Upper lobe of left lung (tissue), 6 donors: Measurements from ENCODE around the gene CHPF2. TPM values are rescaled to one million over a fixed set of nuclear protein-coding genes. Genes with fewer than 3 reads are reported as not detected.

Source experiments
- ATAC-seq, 2 donors: fragments of 200-7000 bp; cut with Tn5 transposase; one replicate each; pipeline ENCODE4 v1.9.1; 2022; ENCODE audit warnings: mild to moderate bottlenecking in 2 of 2, moderate library complexity in 2 of 2; ENCODE audit not compliant: low FRiP score in 2 of 2
- DNase-seq, 2 donors: peaks; one replicate each; pipeline ENCODE4 v3.0.0-alpha.2; 2019 to 2020
- H3K27ac ChIP-seq, 4 donors: fragments of 200-600 bp; sonication (generic); one replicate each; pipeline ENCODE4 v1.5.1; 2016 to 2019
- H3K27me3 ChIP-seq, 4 donors: fragments of 200-600 bp; sonication (generic); one replicate each; pipeline ENCODE4 v1.5.1; 2017 to 2019
- H3K36me3 ChIP-seq, 4 donors: fragments of 200-600 bp; sonication (generic); one replicate each; pipeline ENCODE4 v1.5.1; 2016 to 2019
- H3K4me1 ChIP-seq, 4 donors: fragments of 200-600 bp; sonication (generic); one replicate each; pipeline ENCODE4 v1.5.1; 2018 to 2019
- H3K4me3 ChIP-seq, 4 donors: fragments of 200-600 bp; sonication (generic); one replicate each; pipeline ENCODE4 v1.5.1; 2017 to 2019; ENCODE audit warnings: mild to moderate bottlenecking in 2 of 4, moderate library complexity in 1 of 4
- H3K9me3 ChIP-seq, 4 donors: fragments of 200-600 bp; sonication (generic); one replicate each; pipeline ENCODE4 v1.5.1; 2018 to 2019
- EP300 ChIP-seq, 4 donors: sonication (generic); formaldehyde crosslinking; IDR thresholded peaks; one replicate each; pipeline ENCODE4 v1.5.1; 2017; ENCODE audit warnings: antibody characterized with exemption in 4 of 4, control low read depth in 2 of 4
- POLR2A ChIP-seq, 4 donors: fragments of 450-650 bp; IDR thresholded peaks; one replicate each; pipeline ENCODE4 v1.5.1; 2016 to 2017; ENCODE audit warnings: antibody characterized with exemption in 4 of 4, mild to moderate bottlenecking in 2 of 4
- POLR2AphosphoS5 ChIP-seq, 2 donors: sonication (generic); formaldehyde crosslinking; IDR thresholded peaks; one replicate each; pipeline ENCODE4 v1.5.1; 2017; ENCODE audit warnings: antibody characterized with exemption in 2 of 2
- WGBS, 2 donors: methylation state at CpG; one replicate each; pipeline ENCODE4 v1.1.5; 2017 to 2018; 5-methylcytosine and 5-hydroxymethylcytosine counted together
- total RNA-seq, 6 donors: library from RNA; depleted of rRNA in 4 of 6; stranded (reverse); fragments of >200 nt in 4 of 6; gene quantifications; one replicate each; pipeline versions ENCODE4 v1.1.0 to v1.2.1, GENCODE V29; 2016 to 2021
- TF ChIP-seq, protein P1 (sequence below), 6 experiments: fragments of 450-650 bp in 4 of 6; fragments of 200-600 bp in 2 of 6; sonication (generic) in 2 of 6; IDR thresholded peaks; one replicate each; pipeline ENCODE4 v1.5.1; 2016 to 2019; ENCODE audit warnings: antibody characterized with exemption in 6 of 6
- donor health status: DM: no; HTN: no; CAD: no; lungs with moderate emphysema.
- donor health status: DM: no; HTN: yes; CAD: no; lungs with severe emphysema.

Gene CHPF2
- total RNA-seq, 6 donors from 2014 or later, result 34.4 to 69.1 (median 47.4) TPM

- no peak for ATAC-seq
- 94 to 100% methylated on average over 4 to 22 of the region's 23 CpGs for WGBS, 2 donors
Measured at GRCh38 chr7:151192002-151192539, 40.2 kb upstream of the CHPF2 start.

DNA sequence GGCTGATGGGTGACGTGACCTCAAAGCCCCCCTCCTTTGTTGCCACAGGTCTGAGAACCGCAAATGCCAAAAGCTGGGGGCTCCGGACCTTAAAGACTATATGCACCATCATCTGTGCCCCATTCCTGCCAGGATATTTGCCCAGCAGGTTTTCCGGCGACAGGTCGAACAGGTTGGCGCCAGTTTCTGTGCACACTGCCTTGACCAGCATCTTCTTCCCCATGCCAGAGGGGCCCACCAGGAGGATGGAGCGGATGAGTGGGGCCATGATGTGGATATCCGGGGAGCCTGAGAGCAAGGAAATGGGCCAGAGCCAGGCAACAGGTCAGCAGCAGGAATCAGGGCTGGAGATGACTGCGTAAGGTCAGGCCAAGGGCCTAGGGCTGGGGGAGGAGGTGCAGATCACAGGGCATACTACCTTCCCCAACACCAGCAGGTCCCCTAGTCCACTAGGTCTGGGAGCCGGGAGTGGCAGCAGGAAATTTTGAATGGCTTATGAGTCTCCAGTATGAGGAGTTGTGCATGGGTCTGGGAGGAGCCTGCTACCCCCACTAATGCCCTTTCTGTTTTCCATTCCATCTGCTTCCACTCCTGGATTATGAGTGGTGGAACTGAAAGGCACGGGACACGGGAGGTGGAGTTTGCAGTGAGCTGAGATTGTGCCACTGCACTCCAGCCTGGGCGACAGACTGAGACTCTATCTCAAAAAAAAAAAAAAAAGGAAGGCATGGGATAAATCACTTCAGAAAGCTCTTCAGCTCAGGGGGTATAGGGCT lies 38.9 kb upstream of the CHPF2 start:
- Histone ChIP-seq H3K9me3 (no peaks in the 10 kb centered on the region), H3K4me3 (no peak overlapping the region), H3K36me3 (no peaks in the 10 kb centered on the region), H3K4me1 (no peaks in the 10 kb centered on the region), H3K27me3 (no peaks in the 10 kb centered on the region), H3K27ac (no peak overlapping the region)
- 92% methylated on average over 10 to 14 of the region's 14 CpGs for WGBS, 2 donors
- DNase-seq (no peak), ATAC-seq (no peak)
- TF ChIP-seq, protein P1, sequence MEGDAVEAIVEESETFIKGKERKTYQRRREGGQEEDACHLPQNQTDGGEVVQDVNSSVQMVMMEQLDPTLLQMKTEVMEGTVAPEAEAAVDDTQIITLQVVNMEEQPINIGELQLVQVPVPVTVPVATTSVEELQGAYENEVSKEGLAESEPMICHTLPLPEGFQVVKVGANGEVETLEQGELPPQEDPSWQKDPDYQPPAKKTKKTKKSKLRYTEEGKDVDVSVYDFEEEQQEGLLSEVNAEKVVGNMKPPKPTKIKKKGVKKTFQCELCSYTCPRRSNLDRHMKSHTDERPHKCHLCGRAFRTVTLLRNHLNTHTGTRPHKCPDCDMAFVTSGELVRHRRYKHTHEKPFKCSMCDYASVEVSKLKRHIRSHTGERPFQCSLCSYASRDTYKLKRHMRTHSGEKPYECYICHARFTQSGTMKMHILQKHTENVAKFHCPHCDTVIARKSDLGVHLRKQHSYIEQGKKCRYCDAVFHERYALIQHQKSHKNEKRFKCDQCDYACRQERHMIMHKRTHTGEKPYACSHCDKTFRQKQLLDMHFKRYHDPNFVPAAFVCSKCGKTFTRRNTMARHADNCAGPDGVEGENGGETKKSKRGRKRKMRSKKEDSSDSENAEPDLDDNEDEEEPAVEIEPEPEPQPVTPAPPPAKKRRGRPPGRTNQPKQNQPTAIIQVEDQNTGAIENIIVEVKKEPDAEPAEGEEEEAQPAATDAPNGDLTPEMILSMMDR (IDR thresholded peaks at IDR 0.05), result no peak
- no peak for TF ChIP-seq POLR2A (IDR thresholded peaks at IDR 0.05)
- no peak for TF ChIP-seq EP300 (IDR thresholded peaks at IDR 0.05)
- no peak for TF ChIP-seq POLR2AphosphoS5 (IDR thresholded peaks at IDR 0.05)

More at GRCh38 chr7:151192002-151192539, 40.2 kb upstream of the CHPF2 start:
- no peak overlapping the region for H3K27ac ChIP-seq
- H3K4me1 ChIP-seq, result no peaks in the 10 kb centered on the region
- H3K36me3 ChIP-seq, result no peaks in the 10 kb centered on the region
- no peaks in the 10 kb centered on the region for H3K9me3 ChIP-seq
- DNase-seq, result no peak
- no peaks in the 10 kb centered on the region for H3K27me3 ChIP-seq
- H3K4me3 ChIP-seq, result no peak overlapping the region
- TF ChIP-seq, protein P1 (IDR thresholded peaks at IDR 0.05), result no peak
- no peak for TF ChIP-seq POLR2AphosphoS5 (IDR thresholded peaks at IDR 0.05)
- TF ChIP-seq POLR2A (IDR thresholded peaks at IDR 0.05), result no peak
- TF ChIP-seq EP300 (IDR thresholded peaks at IDR 0.05), result no peak

DNA sequence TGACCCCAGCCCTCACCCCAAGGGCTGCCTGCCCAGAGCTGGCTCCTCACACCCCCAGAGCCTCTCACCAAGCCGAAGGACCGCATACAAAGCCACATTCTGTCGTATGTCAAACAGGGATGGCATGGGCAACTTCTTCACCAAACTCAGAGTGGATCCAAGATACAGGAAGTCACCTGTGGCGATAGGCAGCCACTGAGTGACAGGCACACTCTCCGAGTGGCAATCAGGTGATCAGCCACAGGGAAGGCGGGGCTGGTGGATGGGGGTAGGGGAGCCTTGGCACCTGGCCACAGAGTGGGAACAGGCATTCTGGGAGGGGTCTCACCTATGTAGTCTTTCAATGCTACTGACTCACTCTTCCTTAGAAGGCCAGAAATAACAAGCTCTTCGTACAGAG lies 38.1 kb upstream of the CHPF2 start:
- TF ChIP-seq, protein P1 (IDR thresholded peaks at IDR 0.05), result no peak
- TF ChIP-seq POLR2A (IDR thresholded peaks at IDR 0.05) (no peak), EP300 (IDR thresholded peaks at IDR 0.05) (no peak), POLR2AphosphoS5 (IDR thresholded peaks at IDR 0.05) (no peak)

DNA sequence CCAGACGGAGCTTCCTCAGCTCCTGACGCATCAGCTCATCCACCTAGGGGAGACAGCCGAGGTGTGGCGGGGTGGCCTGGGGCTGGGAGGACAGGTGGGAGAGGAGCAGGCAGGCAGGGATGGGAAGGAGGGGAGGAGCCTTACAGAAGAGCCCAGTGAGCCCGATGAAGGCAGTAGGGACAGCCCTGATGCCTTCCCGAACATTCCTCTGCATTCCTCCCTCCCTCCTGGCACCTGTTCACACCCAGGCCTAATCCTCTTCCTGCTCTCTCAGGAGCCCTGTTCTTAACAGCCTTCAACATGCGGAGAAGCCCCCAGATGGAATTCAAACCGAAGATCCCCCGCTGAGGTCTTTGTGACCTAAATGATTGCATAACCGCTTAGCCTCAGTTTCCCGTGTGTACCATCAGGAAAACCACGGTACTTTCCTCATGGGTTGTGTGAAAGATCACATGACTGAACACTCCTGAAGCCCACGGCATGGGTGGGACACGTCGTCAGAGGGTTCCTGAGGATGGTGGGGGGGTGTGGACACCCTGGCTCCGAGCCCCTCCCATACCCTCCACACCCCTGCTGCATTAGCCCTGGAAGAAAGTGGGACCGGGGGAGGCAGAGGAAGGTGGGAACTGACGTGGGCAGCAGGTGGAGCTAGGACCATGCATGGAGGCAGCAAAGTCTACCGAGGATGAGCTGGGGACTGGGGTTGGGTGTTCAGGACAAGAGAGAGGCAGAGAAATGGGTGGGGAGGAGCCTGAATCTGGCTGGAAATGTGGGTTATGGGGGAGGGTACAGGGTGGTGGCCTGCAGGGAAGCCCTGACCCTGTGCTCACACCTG lies 36.5 kb upstream of the CHPF2 start:
- Histone ChIP-seq H3K27me3 (no peaks in the 10 kb centered on the region), H3K27ac (no peak overlapping the region), H3K4me1 (no peaks in the 10 kb centered on the region), H3K9me3 (no peaks in the 10 kb centered on the region), H3K36me3 (no peaks in the 10 kb centered on the region), H3K4me3 (no peak overlapping the region)
- DNase-seq (no peak), ATAC-seq (no peak)
- TF ChIP-seq EP300 (IDR thresholded peaks at IDR 0.05), result no peak
- TF ChIP-seq POLR2A (IDR thresholded peaks at IDR 0.05), result no peak
- TF ChIP-seq POLR2AphosphoS5 (IDR thresholded peaks at IDR 0.05), result no peak
- TF ChIP-seq, protein P1 (IDR thresholded peaks at IDR 0.05), result no peak
- WGBS, 2 donors, result 53 to 55% methylated on average over 13 to 19 of the region's 19 CpGs

More for the DNA sequence above, 38.1 kb upstream of the CHPF2 start:
- 73 to 100% methylated on average over 2 to 7 of the region's 7 CpGs for WGBS, 2 donors
- Histone ChIP-seq H3K27me3 (no peaks in the 10 kb centered on the region), H3K4me1 (no peaks in the 10 kb centered on the region), H3K27ac (no peak overlapping the region), H3K9me3 (no peaks in the 10 kb centered on the region), H3K36me3 (no peaks in the 10 kb centered on the region), H3K4me3 (no peak overlapping the region)
- ATAC-seq, result no peak
- no peak for DNase-seq
